GM18526 (cell line): Measurements from ENCODE around the gene ANK2.

Source experiments
- POLR2A ChIP-seq: IDR thresholded peaks from 3 replicates; pipeline ENCODE4 v1.6.1; 2011; ENCODE audit not compliant: insufficient read length; ENCODE audit errors: extremely low read depth

Gene ANK2

GRCh38 chr4:113383111-113383785, 333.8 kb downstream of the ANK2 start:
- no peak for TF ChIP-seq POLR2A

- no peak for TF ChIP-seq POLR2A
These were observed 335.1 kb downstream of the ANK2 start for GRCh38 chr4:113384600-113384999.

- TF ChIP-seq POLR2A: no peak
These were observed 335.9 kb downstream of the ANK2 start for GRCh38 chr4:113385281-113385899.

GRCh38 chr4:113389160-113389559, 339.7 kb downstream of the ANK2 start:
- TF ChIP-seq POLR2A: no peak

- TF ChIP-seq POLR2A: no peak
These were observed 341.4 kb downstream of the ANK2 start for GRCh38 chr4:113390850-113391249.

- TF ChIP-seq POLR2A: no peak
These were observed 344.8 kb downstream of the ANK2 start for GRCh38 chr4:113394108-113394729.

GRCh38 chr4:113394730-113395530, 345.5 kb downstream of the ANK2 start:
- no peak for TF ChIP-seq POLR2A

GRCh38 chr4:113397114-113397701, 347.8 kb downstream of the ANK2 start:
- TF ChIP-seq POLR2A: no peak

GRCh38 chr4:113398441-113399143, 349.1 kb downstream of the ANK2 start:
- no peak for TF ChIP-seq POLR2A

- TF ChIP-seq POLR2A: no peak
These were observed 354.7 kb downstream of the ANK2 start for GRCh38 chr4:113404167-113404571.

GRCh38 chr4:113404841-113405240, 355.4 kb downstream of the ANK2 start:
- TF ChIP-seq POLR2A: no peak

GRCh38 chr4:113405874-113406722, 356.6 kb downstream of the ANK2 start:
- TF ChIP-seq POLR2A: no peak

- no peak for TF ChIP-seq POLR2A
These were observed 357.2 kb downstream of the ANK2 start for GRCh38 chr4:113406723-113407016.

- no peak for TF ChIP-seq POLR2A
These were observed 358.0 kb downstream of the ANK2 start for GRCh38 chr4:113407409-113407808.
